Esophagus muscularis mucosa (tissue), 4 donors: ENCODE results near the gene KCNJ6.

Source experiments
- EP300 ChIP-seq: sonication (generic); formaldehyde crosslinking; IDR thresholded peaks from one replicate; pipeline ENCODE4 v1.6.1; 2017; ENCODE audit warnings: antibody characterized with exemption
- POLR2A ChIP-seq: fragments of 450-650 bp; IDR thresholded peaks from one replicate; pipeline ENCODE4 v1.6.1; 2017; ENCODE audit warnings: antibody characterized with exemption, moderate library complexity, mild to moderate bottlenecking, low read depth
- POLR2AphosphoS5 ChIP-seq, 2 donors: sonication (generic); formaldehyde crosslinking; IDR thresholded peaks; one replicate each; pipeline ENCODE4 v1.6.1; 2017; ENCODE audit warnings: antibody characterized with exemption in 2 of 2
- TF ChIP-seq, protein P1 (sequence below), 3 experiments: fragments of 200-600 bp in 2 of 3; fragments of 450-650 bp in 1 of 3; sonication (generic) in 2 of 3; IDR thresholded peaks; one replicate each; pipeline ENCODE4 v1.5.1; 2017 to 2019; ENCODE audit warnings: antibody characterized with exemption in 3 of 3, mild to moderate bottlenecking in 2 of 3, moderate library complexity in 1 of 3

DNA sequence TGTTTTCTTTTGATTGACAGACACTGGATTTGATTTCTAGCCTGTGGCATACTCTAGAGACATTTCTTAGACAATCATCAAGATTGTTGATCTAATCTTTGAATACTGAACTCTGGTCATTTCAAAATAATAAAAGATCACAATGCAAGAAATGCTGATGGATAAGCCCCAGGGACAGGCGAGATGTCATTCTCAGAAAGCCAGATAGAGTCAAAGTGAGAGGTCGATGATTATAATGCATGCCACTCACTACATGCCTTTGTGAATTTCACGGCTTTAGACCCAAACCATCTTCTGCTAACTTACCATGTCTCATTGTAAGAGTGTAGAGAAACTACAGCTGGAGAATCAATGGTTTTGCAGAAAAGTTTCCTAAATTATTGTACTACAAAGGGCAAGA is 292.6 kb downstream of the KCNJ6 start:
- TF ChIP-seq, protein P1, sequence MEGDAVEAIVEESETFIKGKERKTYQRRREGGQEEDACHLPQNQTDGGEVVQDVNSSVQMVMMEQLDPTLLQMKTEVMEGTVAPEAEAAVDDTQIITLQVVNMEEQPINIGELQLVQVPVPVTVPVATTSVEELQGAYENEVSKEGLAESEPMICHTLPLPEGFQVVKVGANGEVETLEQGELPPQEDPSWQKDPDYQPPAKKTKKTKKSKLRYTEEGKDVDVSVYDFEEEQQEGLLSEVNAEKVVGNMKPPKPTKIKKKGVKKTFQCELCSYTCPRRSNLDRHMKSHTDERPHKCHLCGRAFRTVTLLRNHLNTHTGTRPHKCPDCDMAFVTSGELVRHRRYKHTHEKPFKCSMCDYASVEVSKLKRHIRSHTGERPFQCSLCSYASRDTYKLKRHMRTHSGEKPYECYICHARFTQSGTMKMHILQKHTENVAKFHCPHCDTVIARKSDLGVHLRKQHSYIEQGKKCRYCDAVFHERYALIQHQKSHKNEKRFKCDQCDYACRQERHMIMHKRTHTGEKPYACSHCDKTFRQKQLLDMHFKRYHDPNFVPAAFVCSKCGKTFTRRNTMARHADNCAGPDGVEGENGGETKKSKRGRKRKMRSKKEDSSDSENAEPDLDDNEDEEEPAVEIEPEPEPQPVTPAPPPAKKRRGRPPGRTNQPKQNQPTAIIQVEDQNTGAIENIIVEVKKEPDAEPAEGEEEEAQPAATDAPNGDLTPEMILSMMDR (IDR thresholded peaks at IDR 0.05), result no peak
- no peak for TF ChIP-seq POLR2AphosphoS5 (IDR thresholded peaks at IDR 0.05)
- no peak for TF ChIP-seq EP300
- TF ChIP-seq POLR2A, result no peak
